GM23338 (cell line): ENCODE results near the gene VAV3. TPM values are rescaled to one million over a fixed set of nuclear protein-coding genes. Genes with fewer than 3 reads are reported as not detected.

Source experiments
- ATAC-seq: fragments of 200-7000 bp; cut with Tn5 transposase; 3 replicates; pipeline ENCODE4 v1.9.1; 2020
- DNase-seq: peaks from one replicate; pipeline ENCODE4 v3.0.0-alpha.2; 2015; ENCODE audit warnings: low spot score
- H2AFZ ChIP-seq: fragments of 200-600 bp; sonication (generic); 2 replicates; pipeline ENCODE4 v1.8.0; 2016; ENCODE audit warnings: antibody characterized with exemption, mild to moderate bottlenecking, moderate library complexity
- H3F3A ChIP-seq: fragments of 200-600 bp; sonication (generic); replicated peaks from 2 replicates; pipeline ENCODE4 v1.8.0; 2017; ENCODE audit warnings: antibody characterized with exemption, mixed run types, low read depth
- H3K27ac ChIP-seq: fragments of 200-600 bp; sonication (generic); 2 replicates; pipeline ENCODE4 v1.6.1; 2016; ENCODE audit warnings: low read depth
- H3K27me3 ChIP-seq: fragments of 200-600 bp; sonication (generic); 2 replicates; pipeline ENCODE4 v1.8.0; 2016; ENCODE audit warnings: mild to moderate bottlenecking, mixed run types, moderate library complexity; ENCODE audit not compliant: insufficient read depth
- H3K36me3 ChIP-seq: fragments of 200-600 bp; sonication (generic); 2 replicates; pipeline ENCODE4 v1.8.0; 2016; ENCODE audit warnings: mild to moderate bottlenecking; ENCODE audit not compliant: insufficient read depth
- H3K4me1 ChIP-seq: fragments of 200-600 bp; sonication (generic); 2 replicates; pipeline ENCODE4 v1.8.0; 2016; ENCODE audit warnings: mild to moderate bottlenecking, moderate library complexity; ENCODE audit not compliant: insufficient read depth
- H3K4me2 ChIP-seq: fragments of 200-600 bp; sonication (generic); 2 replicates; pipeline ENCODE4 v1.7.1; 2017; ENCODE audit warnings: mixed run types
- H3K4me3 ChIP-seq: fragments of 200-600 bp; sonication (generic); 2 replicates; pipeline ENCODE4 v1.6.1; 2016; ENCODE audit warnings: mixed run types
- H3K79me2 ChIP-seq: fragments of 200-600 bp; sonication (generic); replicated peaks from 2 replicates; pipeline ENCODE4 v1.8.0; 2017; ENCODE audit warnings: mild to moderate bottlenecking; ENCODE audit not compliant: insufficient read depth
- H3K9me2 ChIP-seq: fragments of 200-600 bp; sonication (generic); 2 replicates; pipeline ENCODE4 v1.8.0; 2017; ENCODE audit not compliant: insufficient read depth
- H4K20me1 ChIP-seq: fragments of 200-600 bp; sonication (generic); replicated peaks from 2 replicates; pipeline ENCODE4 v1.8.0; 2017; ENCODE audit warnings: mild to moderate bottlenecking; ENCODE audit not compliant: insufficient read depth
- H3K27ac Mint-ChIP-seq: 2 replicates; pipeline ENCODE4 v1.8.0; 2020; ENCODE audit warnings: inconsistent platforms, mild to moderate bottlenecking, moderate library complexity, mixed read lengths
- H3K27me3 Mint-ChIP-seq: 3 replicates; pipeline ENCODE4 v1.8.0; 2022; ENCODE audit warnings: low read depth, mild to moderate bottlenecking, moderate library complexity, mixed read lengths, inconsistent platforms; ENCODE audit not compliant: insufficient read depth, poor library complexity
- H3K36me3 Mint-ChIP-seq: 3 replicates; pipeline ENCODE4 v1.8.0; 2021; ENCODE audit warnings: low read depth, mild to moderate bottlenecking, inconsistent platforms, moderate library complexity, mixed read lengths
- H3K4me1 Mint-ChIP-seq: 3 replicates; pipeline ENCODE4 v1.8.0; 2020; ENCODE audit warnings: mild to moderate bottlenecking, inconsistent platforms, mixed read lengths
- H3K4me3 Mint-ChIP-seq: 3 replicates; pipeline ENCODE4 v1.8.0; 2021; ENCODE audit warnings: moderate library complexity, mild to moderate bottlenecking, inconsistent platforms, mixed read lengths
- H3K9me3 Mint-ChIP-seq: 3 replicates; pipeline ENCODE4 v1.8.0; 2020; ENCODE audit warnings: moderate library complexity, mild to moderate bottlenecking, inconsistent platforms, mixed read lengths
- CREB1 ChIP-seq: fragments of 250-450 bp; sonication (Bioruptor Pico); IDR thresholded peaks from 2 replicates; pipeline ENCODE4 v1.5.0; 2020; ENCODE audit warnings: low read depth, mild to moderate bottlenecking, moderate library complexity
- CTCF ChIP-seq, 2 experiments: fragments of 200-600 bp in 1 of 2; sonication (generic) in 1 of 2; conservative IDR thresholded peaks; 2 replicates each; pipeline versions ENCODE4 v1.5.1 to v1.6.1; 2016 to 2017; ENCODE audit warnings: antibody characterized with exemption in 2 of 2, low read depth in 2 of 2, mild to moderate bottlenecking in 2 of 2, moderate library complexity in 1 of 2
- EZH2phosphoT487 ChIP-seq: fragments of 200-600 bp; sonication (generic); IDR thresholded peaks from one replicate; pipeline ENCODE4 v1.8.1; 2018; ENCODE audit warnings: antibody characterized with exemption; ENCODE audit not compliant: unreplicated experiment
- JUNB ChIP-seq: IDR thresholded peaks from one replicate; pipeline ENCODE4 v1.6.1; 2016; ENCODE audit warnings: antibody characterized with exemption; ENCODE audit not compliant: unreplicated experiment
- NANOG ChIP-seq: IDR thresholded peaks from 2 replicates; pipeline ENCODE4 v1.6.1; 2016; ENCODE audit warnings: antibody characterized with exemption, borderline replicate concordance
- REST ChIP-seq: IDR thresholded peaks from one replicate; pipeline ENCODE4 v1.6.1; 2018; ENCODE audit warnings: antibody characterized with exemption; ENCODE audit not compliant: unreplicated experiment
- polyA plus RNA-seq: library from polyadenylated mRNA; unstranded; fragments of >200 nt; fragmentation: Nextera tagmentation; extraction: Ambion mirVana; gene quantifications from 2 replicates; pipeline ENCODE4 v1.2.1, GENCODE V29; 2016
- total RNA-seq: library from RNA; depleted of rRNA; stranded (reverse); fragments of >200 nt; shearing (Covaris generic); gene quantifications from 2 replicates; pipeline ENCODE4 v1.2.3, GENCODE V29; 2014

VAV3 gene
- total and polyA plus RNA-seq, 2 experiments from 2014 or later: 3.0 to 11.3 TPM

- TF ChIP-seq CTCF (conservative IDR thresholded peaks at IDR 0.05; ENCODE audit: low read depth in 2 of 2): no peak
- TF ChIP-seq NANOG: no peak
Measured at GRCh38 chr1:108000620-108001111, 35.7 kb upstream of the VAV3 start (continued).

- H3K27ac ChIP-seq: no peak overlapping the region
Measured at GRCh38 chr1:108000184-108000583, 35.2 kb upstream of the VAV3 start.

More at GRCh38 chr1:108000184-108000583, 35.2 kb upstream of the VAV3 start:
- Histone ChIP-seq H2AFZ (peak overlapping the region; percentile 2), H3K27me3 (no peaks in the 10 kb centered on the region), H3F3A (no peaks in the 10 kb centered on the region), H3K9me2 (no peaks in the 10 kb centered on the region), H3K4me3 (no peak overlapping the region), H4K20me1 (no peaks in the 10 kb centered on the region), H3K4me1 (peaks cover 9% of the 10 kb centered on the region; the same call in 1 of the 2 replicates), H3K36me3 (no peaks in the 10 kb centered on the region), H3K79me2 (no peaks in the 10 kb centered on the region), H3K4me2 (no peak overlapping the region)
- Mint-ChIP-seq H3K27ac (no peak overlapping the region), H3K9me3 (no peaks in the 10 kb centered on the region), H3K36me3 (no peaks in the 10 kb centered on the region), H3K4me3 (no peak overlapping the region), H3K4me1 (peaks cover 8% of the 10 kb centered on the region), H3K27me3 (no peaks in the 10 kb centered on the region)
- DNase-seq (no peak), ATAC-seq (peak; percentile 48; the same call in 2 of the 3 replicates)
- TF ChIP-seq CREB1 (CRISPR knock-in tag): no peak
- no peak for TF ChIP-seq REST
- TF ChIP-seq EZH2phosphoT487: no peak
- TF ChIP-seq JUNB: no peak
- TF ChIP-seq CTCF (conservative IDR thresholded peaks at IDR 0.05; ENCODE audit: low read depth in 2 of 2): no peak
